ENCODE measurements around the gene PPP1R15A.

Gene PPP1R15A

GRCh38 chr19:48854103-48854502 is 18.1 kb upstream of the PPP1R15A start:
- no peak overlapping the region for H3K4me3 ChIP-seq (ENCODE audit: control insufficient read depth, low read depth, low read length)
- TF ChIP-seq CTCF (conservative IDR thresholded peaks at IDR 0.05; ENCODE audit: control insufficient read depth, insufficient read depth, low read depth, low read length) = no peak

GRCh38 chr19:48856921-48857320 is 15.3 kb upstream of the PPP1R15A start:
- no peak overlapping the region for H3K4me3 ChIP-seq (ENCODE audit: control insufficient read depth, low read depth, low read length)
- DNase-seq (ENCODE audit: low read depth) = no peak
- TF ChIP-seq CTCF (conservative IDR thresholded peaks at IDR 0.05; ENCODE audit: control insufficient read depth, insufficient read depth, low read depth, low read length) = no peak

More at GRCh38 chr19:48854103-48854502, 18.1 kb upstream of the PPP1R15A start:
- no peak for DNase-seq (ENCODE audit: low read depth)

GRCh38 chr19:48858984-48859710 is 13.1 kb upstream of the PPP1R15A start:
- no peak overlapping the region for H3K4me3 ChIP-seq (ENCODE audit: control insufficient read depth, low read depth, low read length)
- no peak for TF ChIP-seq CTCF (conservative IDR thresholded peaks at IDR 0.05; ENCODE audit: control insufficient read depth, insufficient read depth, low read depth, low read length)

GRCh38 chr19:48859711-48860572 is 12.3 kb upstream of the PPP1R15A start:
- TF ChIP-seq CTCF (conservative IDR thresholded peaks at IDR 0.05; ENCODE audit: control insufficient read depth, insufficient read depth, low read depth, low read length) = no peak
- no peak overlapping the region for H3K4me3 ChIP-seq (ENCODE audit: control insufficient read depth, low read depth, low read length)
- no peak for DNase-seq (ENCODE audit: low read depth)

More at GRCh38 chr19:48858984-48859710, 13.1 kb upstream of the PPP1R15A start:
- no peak for DNase-seq (ENCODE audit: low read depth)

GRCh38 chr19:48861313-48861712 is 10.9 kb upstream of the PPP1R15A start:
- no peak overlapping the region for H3K4me3 ChIP-seq (ENCODE audit: control insufficient read depth, low read depth, low read length)
- no peak for DNase-seq (ENCODE audit: low read depth)
- TF ChIP-seq CTCF (conservative IDR thresholded peaks at IDR 0.05; ENCODE audit: control insufficient read depth, insufficient read depth, low read depth, low read length) = no peak

GRCh38 chr19:48862827-48863226 is 9.4 kb upstream of the PPP1R15A start:
- DNase-seq (ENCODE audit: low read depth) = no peak
- no peak for TF ChIP-seq CTCF (conservative IDR thresholded peaks at IDR 0.05; ENCODE audit: control insufficient read depth, insufficient read depth, low read depth, low read length)

More at GRCh38 chr19:48862827-48863226, 9.4 kb upstream of the PPP1R15A start:
- no peak overlapping the region for H3K4me3 ChIP-seq (ENCODE audit: control insufficient read depth, low read depth, low read length)

All from fibroblast of mammary gland (primary cell).